GM23248 (cell line): ENCODE data around the gene STX4. TPM values are rescaled to one million over a fixed set of nuclear protein-coding genes. Genes with fewer than 3 reads are reported as not detected.

ENCODE experiments used
- DNase-seq: peaks from one replicate; pipeline ENCODE4 v3.0.0-alpha.2; 2015
- H2AFZ ChIP-seq: fragments of 200-600 bp; sonication (generic); 2 replicates; pipeline ENCODE4 v1.6.1; 2016; ENCODE audit warnings: antibody characterized with exemption
- H3F3A ChIP-seq: fragments of 200-600 bp; sonication (generic); 2 replicates; pipeline ENCODE4 v1.6.1; 2016; ENCODE audit warnings: mild to moderate bottlenecking, antibody characterized with exemption, mixed run types; ENCODE audit not compliant: insufficient read depth
- H3K27ac ChIP-seq: fragments of 200-600 bp; sonication (generic); 2 replicates; pipeline ENCODE4 v1.5.1; 2016; ENCODE audit warnings: mild to moderate bottlenecking
- H3K27me3 ChIP-seq: fragments of 200-600 bp; sonication (generic); replicated peaks from 2 replicates; pipeline ENCODE4 v1.6.1; 2016; ENCODE audit warnings: mild to moderate bottlenecking; ENCODE audit not compliant: insufficient read depth
- H3K36me3 ChIP-seq: fragments of 200-600 bp; sonication (generic); 2 replicates; pipeline ENCODE4 v1.6.1; 2016; ENCODE audit warnings: low read depth, mild to moderate bottlenecking
- H3K4me1 ChIP-seq: fragments of 200-600 bp; sonication (generic); 2 replicates; pipeline ENCODE4 v1.6.1; 2016; ENCODE audit warnings: mild to moderate bottlenecking; ENCODE audit not compliant: insufficient read depth
- H3K4me2 ChIP-seq: fragments of 200-600 bp; sonication (generic); one replicate; pipeline ENCODE4 v1.6.1; 2016; ENCODE audit warnings: mild to moderate bottlenecking; ENCODE audit not compliant: unreplicated experiment
- H3K4me3 ChIP-seq: fragments of 200-600 bp; sonication (generic); 2 replicates; pipeline ENCODE4 v1.5.1; 2016; ENCODE audit warnings: mild to moderate bottlenecking
- H3K79me2 ChIP-seq: fragments of 200-600 bp; sonication (generic); 2 replicates; pipeline ENCODE4 v1.6.1; 2016; ENCODE audit warnings: mild to moderate bottlenecking; ENCODE audit not compliant: insufficient read depth
- H3K9ac ChIP-seq: fragments of 200-600 bp; sonication (generic); 2 replicates; pipeline ENCODE4 v1.6.1; 2016; ENCODE audit warnings: mild to moderate bottlenecking
- H3K9me2 ChIP-seq: fragments of 200-600 bp; sonication (generic); 2 replicates; pipeline ENCODE4 v1.6.1; 2016; ENCODE audit warnings: mixed run types, mild to moderate bottlenecking, moderate library complexity; ENCODE audit not compliant: insufficient read depth
- H3K9me3 ChIP-seq: fragments of 200-600 bp; sonication (generic); one replicate; pipeline ENCODE4 v1.6.1; 2017; ENCODE audit warnings: low read depth
- H4K20me1 ChIP-seq: fragments of 200-600 bp; sonication (generic); 2 replicates; pipeline ENCODE4 v1.6.0; 2016; ENCODE audit not compliant: insufficient read depth
- EZH2 ChIP-seq: fragments of 200-600 bp; sonication (generic); IDR thresholded peaks from 2 replicates; pipeline ENCODE4 v1.6.1; 2018; ENCODE audit warnings: antibody characterized with exemption, mild to moderate bottlenecking; ENCODE audit not compliant: insufficient read depth, poor library complexity, severe bottlenecking
- EZH2phosphoT487 ChIP-seq: fragments of 200-600 bp; sonication (generic); IDR thresholded peaks from 2 replicates; pipeline ENCODE4 v1.6.1; 2018; ENCODE audit warnings: antibody characterized with exemption, moderate library complexity, mild to moderate bottlenecking, low read depth; ENCODE audit not compliant: insufficient read depth
- WGBS, 2 experiments: methylation state at CpG; one replicate each; pipeline ENCODE4 v1.1.6; 2015 to 2017; ENCODE audit warnings: low lambda C conversion rate in 2 of 2, low coverage in 1 of 2; ENCODE audit errors: missing lambda C conversion rate in 2 of 2; 5-methylcytosine and 5-hydroxymethylcytosine counted together
- in situ Hi-C: fragments of 300-500 bp; cut with MboI; formaldehyde crosslinking; loops from 2 replicates; pipeline ENCODE4 v1.15.0; 2020
- polyA plus RNA-seq: library from polyadenylated mRNA; unstranded; fragments of >200 nt; fragmentation: Nextera tagmentation; extraction: Ambion mirVana; gene quantifications from 2 replicates; pipeline ENCODE4 v1.2.1, GENCODE V29; 2016
- total RNA-seq: library from RNA; depleted of rRNA; stranded (reverse); fragments of >200 nt; shearing (Covaris generic); gene quantifications from 2 replicates; pipeline ENCODE4 v1.2.3, GENCODE V29; 2014

Gene STX4
- total and polyA plus RNA-seq, 2 experiments from 2014 or later: 24.9 to 52.1 TPM

GRCh38 chr16:31084584-31085302, 51.4 kb downstream of the STX4 start:
- DNase-seq: no peak
- Histone ChIP-seq H3K9me3 (no peaks in the 10 kb centered on the region), H3K4me1 (no peaks in the 10 kb centered on the region), H3F3A (no peaks in the 10 kb centered on the region), H4K20me1 (no peaks in the 10 kb centered on the region), H3K4me2 (no peak overlapping the region), H3K9me2 (no peaks in the 10 kb centered on the region), H3K36me3 (0 out of 2 replicates have a peak, but pooled peaks cover 5% of the 10 kb centered on the region), H3K27ac (no peak overlapping the region), H3K9ac (no peak overlapping the region), H3K79me2 (peaks cover 54% of the 10 kb centered on the region), H2AFZ (no peak overlapping the region), H3K4me3 (no peak overlapping the region), H3K27me3 (no peaks in the 10 kb centered on the region)
- TF ChIP-seq EZH2phosphoT487 (no peak), EZH2 (no peak)
- in situ Hi-C loops: no loop called here
- 94 to 95% methylated on average over 15 to 16 of the region's 16 CpGs for WGBS, 2 experiments

DNA sequence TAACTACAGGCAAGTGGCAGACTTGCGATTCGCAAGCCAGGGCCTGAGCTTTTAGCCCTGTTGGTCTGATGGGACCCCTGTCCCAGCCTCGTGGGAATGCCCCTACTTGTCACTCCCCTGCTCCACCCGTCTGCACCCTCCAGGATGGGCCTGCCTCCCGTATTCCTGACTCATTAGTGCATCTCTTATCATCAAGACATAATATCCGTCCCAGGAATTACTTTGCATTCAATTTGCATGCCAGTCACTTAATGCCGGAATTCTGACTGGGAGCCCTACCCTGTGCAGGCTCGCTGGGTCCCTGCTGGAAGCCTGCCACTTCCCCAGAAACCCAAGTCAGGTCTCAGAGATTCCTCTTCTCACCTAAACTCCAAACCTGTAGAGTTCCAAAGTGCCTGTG, 52.1 kb downstream of the STX4 start:
- Histone ChIP-seq H4K20me1 (no peaks in the 10 kb centered on the region), H3K9ac (no peak overlapping the region), H3F3A (no peaks in the 10 kb centered on the region), H3K27me3 (no peaks in the 10 kb centered on the region), H3K4me1 (peaks cover 3% of the 10 kb centered on the region), H3K9me3 (no peaks in the 10 kb centered on the region), H3K9me2 (no peaks in the 10 kb centered on the region), H3K27ac (no peak overlapping the region), H3K4me2 (no peak overlapping the region), H3K36me3 (0 out of 2 replicates have a peak, but pooled peaks cover 5% of the 10 kb centered on the region), H3K79me2 (peaks cover 54% of the 10 kb centered on the region), H2AFZ (no peak overlapping the region), H3K4me3 (no peak overlapping the region)
- in situ Hi-C loops: no loop called here
- 61 to 66% methylated on average over 8 of the region's 8 CpGs for WGBS, 2 experiments
- TF ChIP-seq EZH2phosphoT487: no peak
- TF ChIP-seq EZH2: no peak
- no peak for DNase-seq

DNA sequence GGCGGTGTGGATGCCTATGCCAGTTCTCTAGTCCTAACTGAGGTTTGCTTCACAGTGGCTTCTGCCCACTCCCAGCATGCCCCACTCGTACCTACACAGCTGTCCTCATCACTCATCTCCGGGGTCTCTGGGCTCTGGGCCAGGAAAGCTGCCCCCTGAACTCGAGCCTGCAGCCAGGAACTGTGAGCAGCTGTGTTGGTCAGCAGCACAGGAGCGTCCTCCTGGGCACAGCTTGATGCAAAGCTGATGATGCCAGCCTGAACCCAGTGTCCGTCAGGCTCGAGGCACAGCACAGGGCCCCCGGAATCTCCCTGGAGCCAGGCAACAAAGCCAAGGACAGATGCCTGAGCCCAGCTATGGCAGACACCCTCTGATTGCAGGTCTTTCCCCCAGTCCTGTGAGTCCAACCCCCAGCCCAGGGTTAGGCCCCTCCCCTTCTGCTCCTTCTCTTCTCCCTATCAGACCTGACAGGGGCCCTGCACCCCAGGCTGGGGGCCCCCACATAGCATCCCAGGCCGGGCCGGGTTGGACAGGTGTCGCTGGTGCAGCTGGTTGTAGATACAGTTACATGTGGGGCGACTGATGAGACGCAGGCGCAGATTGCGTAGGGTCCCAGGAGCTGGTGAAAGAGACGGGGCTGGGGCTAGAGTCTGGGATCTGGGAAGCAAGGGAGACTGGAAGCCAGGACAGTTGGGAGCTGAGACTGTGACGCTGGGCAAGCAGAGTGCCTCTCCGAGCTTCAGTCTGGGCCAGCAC, 52.7 kb downstream of the STX4 start:
- 92% methylated on average over 18 of the region's 18 CpGs for WGBS, 2 experiments
- no peak overlapping the region for H2AFZ ChIP-seq
- in situ Hi-C loops: no loop called here
- peaks cover 10% of the 10 kb centered on the region for H3K4me1 ChIP-seq
- peaks cover 4% of the 10 kb centered on the region for H3F3A ChIP-seq
- H3K9me3 ChIP-seq: no peaks in the 10 kb centered on the region
- no peaks in the 10 kb centered on the region for H3K9me2 ChIP-seq
- H3K27me3 ChIP-seq: no peaks in the 10 kb centered on the region
- H3K9ac ChIP-seq: no peak overlapping the region
- H3K4me2 ChIP-seq: no peak overlapping the region
- H3K27ac ChIP-seq: no peak overlapping the region
- H3K36me3 ChIP-seq: peaks cover 6% of the 10 kb centered on the region; the same call in 1 of the 2 replicates
- no peak for DNase-seq
- no peak for TF ChIP-seq EZH2
- no peak for TF ChIP-seq EZH2phosphoT487
- peaks cover 54% of the 10 kb centered on the region for H3K79me2 ChIP-seq
- H4K20me1 ChIP-seq: no peaks in the 10 kb centered on the region
- H3K4me3 ChIP-seq: no peak overlapping the region

DNA sequence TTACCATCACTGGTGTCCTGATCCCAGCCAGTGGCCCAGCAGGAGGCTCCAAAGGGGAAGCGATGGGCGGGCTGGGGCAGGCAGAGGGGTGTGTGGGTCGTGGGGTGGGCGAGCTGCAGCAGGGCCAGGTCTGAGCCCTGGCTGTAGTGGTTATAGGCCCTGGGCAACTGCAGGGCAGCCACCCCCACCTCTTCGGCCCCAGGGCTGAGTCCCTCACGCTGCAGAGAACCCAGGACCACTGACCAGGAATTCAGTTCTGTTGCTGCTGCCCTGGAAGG, 53.2 kb downstream of the STX4 start:
- Histone ChIP-seq H3K36me3 (peaks cover 11% of the 10 kb centered on the region; the same call in 1 of the 2 replicates), H3K27me3 (no peaks in the 10 kb centered on the region), H3K9me3 (no peaks in the 10 kb centered on the region), H4K20me1 (no peaks in the 10 kb centered on the region), H3K4me1 (peaks cover 15% of the 10 kb centered on the region), H3K79me2 (peaks cover 59% of the 10 kb centered on the region), H3K4me3 (no peak overlapping the region), H3K4me2 (no peak overlapping the region), H3K9me2 (no peaks in the 10 kb centered on the region), H3K27ac (no peak overlapping the region), H3K9ac (no peak overlapping the region), H3F3A (peaks cover 9% of the 10 kb centered on the region), H2AFZ (no peak overlapping the region)
- DNase-seq: no peak
- in situ Hi-C loops: no loop called here
- WGBS, 2 experiments: 76 to 90% methylated on average over 4 to 6 of the region's 6 CpGs
- TF ChIP-seq EZH2phosphoT487 (no peak), EZH2 (no peak)
